Vagina (tissue), 2 donors: ENCODE data around the gene PLEKHA8. TPM values are rescaled to one million over a fixed set of nuclear protein-coding genes. Genes with fewer than 3 reads are reported as not detected.

ENCODE experiments used
- DNase-seq, 2 donors: peaks; one replicate each; pipeline ENCODE4 v3.0.0-alpha.2; 2017; ENCODE audit errors: extremely low spot score in 2 of 2
- H3K27ac ChIP-seq: fragments of 200-600 bp; sonication (generic); one replicate; pipeline ENCODE4 v1.5.1; 2019
- H3K27me3 ChIP-seq: fragments of 200-600 bp; sonication (generic); one replicate; pipeline ENCODE4 v1.5.1; 2019
- H3K36me3 ChIP-seq, 2 donors: fragments of 200-600 bp; sonication (generic); one replicate each; pipeline ENCODE4 v1.5.1; 2017 to 2019
- H3K4me1 ChIP-seq: fragments of 200-600 bp; sonication (generic); one replicate; pipeline ENCODE4 v1.5.1; 2019
- H3K4me3 ChIP-seq, 2 donors: fragments of 200-600 bp; sonication (generic); 1 replicate in 1 of 2; 2 replicates in 1 of 2; pipeline ENCODE4 v1.5.1; 2016 to 2019
- H3K9me3 ChIP-seq: fragments of 200-600 bp; sonication (generic); one replicate; pipeline ENCODE4 v1.5.1; 2019
- POLR2A ChIP-seq, 2 donors: fragments of 450-650 bp; IDR thresholded peaks; one replicate each; pipeline ENCODE4 v1.6.1; 2017; ENCODE audit warnings: antibody characterized with exemption in 2 of 2, mild to moderate bottlenecking in 2 of 2, moderate library complexity in 2 of 2
- POLR2AphosphoS5 ChIP-seq, 2 donors: sonication (generic); formaldehyde crosslinking; IDR thresholded peaks; one replicate each; pipeline ENCODE4 v1.9.0; 2017; ENCODE audit warnings: antibody characterized with exemption in 2 of 2, mild to moderate bottlenecking in 2 of 2, low read depth in 1 of 2; ENCODE audit not compliant: insufficient read depth in 1 of 2
- intact Hi-C: fragments of 100-400 bp; cut with DNase I; formaldehyde crosslinking; loops from one replicate; pipeline ENCODE4 v1.15.1; 2023
- total RNA-seq: library from RNA; depleted of rRNA; stranded (reverse); fragments of >200 nt; gene quantifications from one replicate; pipeline ENCODE4 v1.2.3, GENCODE V29; 2016
- TF ChIP-seq, protein P1 (sequence below), 3 experiments: fragments of 450-650 bp in 2 of 3; fragments of 200-600 bp in 1 of 3; sonication (generic) in 1 of 3; IDR thresholded peaks; one replicate each; pipeline ENCODE4 v1.5.1; 2017 to 2019; ENCODE audit warnings: antibody characterized with exemption in 3 of 3, mild to moderate bottlenecking in 2 of 3, moderate library complexity in 2 of 3

The PLEKHA8 gene
- total RNA-seq, 1 donor from 2014 or later: 12.3 TPM

DNA sequence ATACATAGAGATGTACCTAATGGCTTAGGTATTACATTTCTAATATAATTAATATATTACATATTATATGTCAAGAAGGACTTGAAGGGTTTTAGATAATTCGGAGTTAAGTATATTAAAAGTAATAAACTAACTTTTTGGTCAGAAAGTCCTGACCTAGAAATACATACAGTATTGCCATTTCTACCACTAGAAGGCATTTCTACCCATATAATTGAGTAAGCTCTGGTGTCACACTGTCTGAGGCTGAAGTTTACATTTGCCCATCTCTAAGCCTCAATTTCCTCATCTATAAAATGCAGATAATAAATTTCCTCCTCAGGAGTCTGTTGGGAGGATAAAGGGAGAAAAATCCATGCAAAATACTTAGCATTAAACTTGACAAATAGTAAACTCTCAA is 8.8 kb upstream of the PLEKHA8 start:
- H3K9me3 ChIP-seq: no peaks in the 10 kb centered on the region
- no peak overlapping the region for H3K4me3 ChIP-seq
- no peak overlapping the region for H3K27ac ChIP-seq
- no peaks in the 10 kb centered on the region for H3K27me3 ChIP-seq
- intact Hi-C loops: no loop called here
- DNase-seq: no peak
- TF ChIP-seq POLR2AphosphoS5 (IDR thresholded peaks at IDR 0.05; ENCODE audit: insufficient read depth in 1 of 2, low read depth in 1 of 2): no peak
- TF ChIP-seq, protein P1, sequence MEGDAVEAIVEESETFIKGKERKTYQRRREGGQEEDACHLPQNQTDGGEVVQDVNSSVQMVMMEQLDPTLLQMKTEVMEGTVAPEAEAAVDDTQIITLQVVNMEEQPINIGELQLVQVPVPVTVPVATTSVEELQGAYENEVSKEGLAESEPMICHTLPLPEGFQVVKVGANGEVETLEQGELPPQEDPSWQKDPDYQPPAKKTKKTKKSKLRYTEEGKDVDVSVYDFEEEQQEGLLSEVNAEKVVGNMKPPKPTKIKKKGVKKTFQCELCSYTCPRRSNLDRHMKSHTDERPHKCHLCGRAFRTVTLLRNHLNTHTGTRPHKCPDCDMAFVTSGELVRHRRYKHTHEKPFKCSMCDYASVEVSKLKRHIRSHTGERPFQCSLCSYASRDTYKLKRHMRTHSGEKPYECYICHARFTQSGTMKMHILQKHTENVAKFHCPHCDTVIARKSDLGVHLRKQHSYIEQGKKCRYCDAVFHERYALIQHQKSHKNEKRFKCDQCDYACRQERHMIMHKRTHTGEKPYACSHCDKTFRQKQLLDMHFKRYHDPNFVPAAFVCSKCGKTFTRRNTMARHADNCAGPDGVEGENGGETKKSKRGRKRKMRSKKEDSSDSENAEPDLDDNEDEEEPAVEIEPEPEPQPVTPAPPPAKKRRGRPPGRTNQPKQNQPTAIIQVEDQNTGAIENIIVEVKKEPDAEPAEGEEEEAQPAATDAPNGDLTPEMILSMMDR (IDR thresholded peaks at IDR 0.05): no peak
- no peak for TF ChIP-seq POLR2A (IDR thresholded peaks at IDR 0.05)
- peaks cover 0 to 15% of the 10 kb centered on the region in 2 donors for H3K36me3 ChIP-seq
- H3K4me1 ChIP-seq: peaks cover 14% of the 10 kb centered on the region

DNA sequence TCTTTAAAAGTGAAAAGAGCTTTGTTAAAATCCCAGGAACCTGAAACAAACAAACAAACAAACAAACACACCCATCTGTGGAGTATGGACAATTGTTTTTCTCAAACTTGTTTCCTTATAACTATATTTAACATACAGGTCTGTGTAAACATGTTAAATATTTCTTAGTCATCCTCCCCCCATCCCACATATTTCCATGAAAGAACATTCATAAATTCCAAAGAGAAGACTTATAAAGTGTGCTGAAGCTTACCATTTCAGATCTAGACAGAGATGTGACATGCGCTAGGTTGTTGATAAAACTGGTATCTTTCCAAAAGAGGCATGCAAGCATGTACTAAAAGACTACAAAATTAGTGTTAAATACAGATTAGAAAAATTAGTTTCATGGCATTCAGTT is 8.3 kb upstream of the PLEKHA8 start:
- peaks cover 20% of the 10 kb centered on the region for H3K4me1 ChIP-seq
- no peaks in the 10 kb centered on the region for H3K9me3 ChIP-seq
- no peak overlapping the region for H3K4me3 ChIP-seq
- intact Hi-C loops: loop anchor here (10.0 kb wide), 1 partner anchor 115 kb away; the partner anchor contains the start of gene MTURN
- no peaks in the 10 kb centered on the region for H3K27me3 ChIP-seq
- DNase-seq: no peak
- H3K36me3 ChIP-seq: peaks cover 0 to 15% of the 10 kb centered on the region in 2 donors
- TF ChIP-seq POLR2AphosphoS5 (IDR thresholded peaks at IDR 0.05; ENCODE audit: insufficient read depth in 1 of 2, low read depth in 1 of 2): no peak
- TF ChIP-seq, protein P1 (IDR thresholded peaks at IDR 0.05): no peak
- TF ChIP-seq POLR2A (IDR thresholded peaks at IDR 0.05): no peak
- H3K27ac ChIP-seq: no peak overlapping the region

DNA sequence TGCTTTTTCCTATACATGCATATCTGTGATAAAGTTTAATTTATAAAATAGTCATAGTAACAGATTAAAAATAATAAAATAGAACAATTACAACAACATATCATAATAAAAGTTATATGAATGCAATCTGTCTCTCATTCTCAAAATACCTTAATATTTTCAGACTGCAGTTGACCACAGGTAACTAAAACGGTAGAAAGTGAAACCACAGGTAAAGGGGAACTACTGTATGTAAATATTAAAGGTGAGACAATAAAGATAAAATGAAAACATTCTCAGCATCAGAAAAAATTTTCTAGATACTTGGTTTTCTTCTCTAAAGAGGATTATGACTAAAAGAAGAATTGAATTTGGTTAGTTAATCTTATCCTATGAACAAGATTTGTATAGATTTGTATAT is 7.7 kb upstream of the PLEKHA8 start:
- Histone ChIP-seq H3K27ac (no peak overlapping the region), H3K4me1 (peaks cover 25% of the 10 kb centered on the region), H3K4me3 (no peak overlapping the region), H3K36me3 (peaks cover 0 to 15% of the 10 kb centered on the region in 2 donors), H3K27me3 (no peaks in the 10 kb centered on the region), H3K9me3 (no peaks in the 10 kb centered on the region)
- intact Hi-C loops: loop anchor here (10.0 kb wide), 1 partner anchor 114 kb away; the partner anchor contains the start of gene MTURN
- DNase-seq: no peak
- TF ChIP-seq, protein P1 (IDR thresholded peaks at IDR 0.05): no peak
- no peak for TF ChIP-seq POLR2A (IDR thresholded peaks at IDR 0.05)
- TF ChIP-seq POLR2AphosphoS5 (IDR thresholded peaks at IDR 0.05; ENCODE audit: insufficient read depth in 1 of 2, low read depth in 1 of 2): no peak

DNA sequence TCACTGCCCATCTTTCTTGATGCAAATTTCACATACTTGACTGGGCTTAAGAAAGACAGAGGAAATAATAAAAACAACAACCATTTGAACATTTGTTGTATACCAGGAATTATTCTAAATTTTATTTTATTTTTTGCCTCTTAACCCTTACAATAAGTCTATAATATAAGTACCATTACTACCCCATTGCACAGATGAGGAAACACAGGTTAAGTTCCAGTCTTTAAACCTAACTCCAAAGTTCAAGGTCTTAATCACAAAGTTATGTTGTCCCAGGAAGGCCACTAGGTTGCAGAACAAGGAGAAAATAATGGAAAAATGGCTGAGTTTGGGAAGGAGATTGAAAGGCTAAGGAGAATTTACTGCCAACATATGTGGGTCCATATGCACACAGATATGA is 5.2 kb upstream of the PLEKHA8 start:
- no peak overlapping the region for H3K27ac ChIP-seq
- no peak overlapping the region for H3K4me3 ChIP-seq
- DNase-seq: no peak
- no peak for TF ChIP-seq POLR2AphosphoS5 (IDR thresholded peaks at IDR 0.05; ENCODE audit: insufficient read depth in 1 of 2, low read depth in 1 of 2)
- no peak for TF ChIP-seq POLR2A (IDR thresholded peaks at IDR 0.05)
- TF ChIP-seq, protein P1 (IDR thresholded peaks at IDR 0.05): no peak
- H3K4me1 ChIP-seq: peaks cover 37% of the 10 kb centered on the region
- no peaks in the 10 kb centered on the region for H3K36me3 ChIP-seq
- H3K9me3 ChIP-seq: no peaks in the 10 kb centered on the region
- intact Hi-C loops: loop anchor here (10.0 kb wide), 1 partner anchor 112 kb away; the partner anchor contains the start of gene MTURN
- no peaks in the 10 kb centered on the region for H3K27me3 ChIP-seq

DNA sequence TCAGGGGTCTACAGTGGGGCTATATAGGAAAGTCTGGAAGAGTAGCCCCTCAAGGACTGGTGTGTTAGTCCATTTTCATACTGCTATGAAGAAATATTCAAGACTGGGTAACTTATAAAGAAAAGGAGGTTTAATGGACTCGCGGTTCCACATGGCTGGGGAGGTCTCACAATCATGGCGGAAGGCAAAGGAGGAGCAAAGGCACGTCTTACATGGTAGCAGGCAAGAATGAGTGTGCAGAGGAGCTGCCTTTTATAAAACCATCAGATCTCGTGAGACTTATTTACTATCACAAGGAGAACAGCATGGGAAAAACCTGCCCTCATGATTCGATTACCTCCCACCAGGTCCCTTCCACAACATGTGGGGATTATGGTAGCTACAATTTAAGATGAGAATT is 4.7 kb upstream of the PLEKHA8 start:
- H3K27me3 ChIP-seq: no peaks in the 10 kb centered on the region
- H3K4me3 ChIP-seq: no peak overlapping the region
- no peak for TF ChIP-seq POLR2A (IDR thresholded peaks at IDR 0.05)
- TF ChIP-seq POLR2AphosphoS5 (IDR thresholded peaks at IDR 0.05; ENCODE audit: insufficient read depth in 1 of 2, low read depth in 1 of 2): no peak
- TF ChIP-seq, protein P1 (IDR thresholded peaks at IDR 0.05): no peak
- no peak for DNase-seq
- H3K4me1 ChIP-seq: peaks cover 37% of the 10 kb centered on the region
- intact Hi-C loops: loop anchor here (10.0 kb wide), 1 partner anchor 111 kb away; the partner anchor contains the start of gene MTURN
- H3K36me3 ChIP-seq: no peaks in the 10 kb centered on the region
- no peaks in the 10 kb centered on the region for H3K9me3 ChIP-seq
- H3K27ac ChIP-seq: no peak overlapping the region
